ENCODE data around the gene KRTAP10-7.
"Not testable (repeated sequence)": the region's sequence is repeated elsewhere in the genome, so short reads cannot be mapped to it uniquely, and the experiment has no call there.

Gene KRTAP10-7

DNA sequence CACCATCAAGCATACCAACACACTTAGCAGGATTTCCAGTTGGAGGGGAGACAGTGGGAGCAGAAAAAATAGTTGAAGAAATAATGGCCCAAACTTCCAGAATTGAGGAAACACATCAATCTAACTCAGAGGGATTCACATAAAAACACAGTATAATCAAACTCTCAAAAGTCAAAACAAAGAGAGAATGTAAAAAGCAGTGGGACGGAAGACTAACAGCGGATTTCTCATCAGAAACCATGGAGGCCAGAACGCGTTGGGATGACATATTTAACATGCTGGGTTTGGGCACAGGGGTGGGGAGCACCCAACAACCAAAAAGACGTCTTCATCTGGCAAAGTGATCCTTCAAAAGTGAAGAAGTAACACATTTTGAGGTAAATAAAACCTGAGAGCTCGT, 19.5 kb downstream of the KRTAP10-7 start:
- in situ Hi-C loops (cut with HindIII; ENCODE audit: low pct_ligation_motif_present, low pct_unique_long_range_greater_than_20kb, low sequenced_read_pairs) = no loop called here
- DNase-seq = no peak

DNA sequence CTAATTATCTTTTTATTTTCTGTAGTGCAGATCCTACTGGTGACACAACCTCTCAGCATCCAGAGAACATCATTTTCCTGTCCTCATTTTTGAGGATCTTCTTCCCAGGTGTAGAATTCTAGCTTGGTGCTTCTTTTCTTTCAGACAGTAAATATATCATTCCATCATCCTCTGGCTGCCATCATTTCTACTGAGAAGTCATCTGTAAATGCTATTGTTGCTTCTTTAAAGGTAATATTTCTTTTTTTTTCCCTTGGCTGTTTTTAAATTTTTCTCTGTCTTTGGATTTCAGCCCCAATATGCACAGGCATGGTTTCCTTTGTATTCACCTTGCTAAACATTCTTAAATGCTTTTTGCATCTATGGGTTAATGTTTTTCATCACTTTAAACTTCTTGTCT, 23.2 kb downstream of the KRTAP10-7 start:
- DNase-seq = no peak
- in situ Hi-C loops (cut with HindIII; ENCODE audit: low pct_ligation_motif_present, low pct_unique_long_range_greater_than_20kb, low sequenced_read_pairs) = no loop called here

DNA sequence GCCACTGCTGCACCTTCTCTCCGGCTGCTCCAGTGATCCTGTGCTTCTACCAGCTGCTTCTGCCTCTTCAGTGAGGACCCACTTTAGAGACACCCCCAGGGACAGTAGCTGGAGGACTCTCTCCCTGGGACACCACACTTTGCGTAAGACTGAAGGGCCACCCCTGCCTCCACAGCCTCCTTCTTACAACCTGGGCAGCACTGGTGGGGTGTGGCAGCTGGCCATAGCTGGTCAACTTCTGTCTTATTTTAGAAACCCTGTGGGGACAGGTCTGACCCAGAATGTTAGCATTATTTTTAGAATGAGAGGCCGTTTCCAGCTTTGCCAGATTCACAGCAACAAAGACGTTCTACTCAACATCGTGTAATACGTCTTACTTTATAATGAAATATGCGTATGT, 25.4 kb downstream of the KRTAP10-7 start:
- in situ Hi-C loops (cut with HindIII; ENCODE audit: low pct_ligation_motif_present, low pct_unique_long_range_greater_than_20kb, low sequenced_read_pairs) = no loop called here
- DNase-seq = no peak

DNA sequence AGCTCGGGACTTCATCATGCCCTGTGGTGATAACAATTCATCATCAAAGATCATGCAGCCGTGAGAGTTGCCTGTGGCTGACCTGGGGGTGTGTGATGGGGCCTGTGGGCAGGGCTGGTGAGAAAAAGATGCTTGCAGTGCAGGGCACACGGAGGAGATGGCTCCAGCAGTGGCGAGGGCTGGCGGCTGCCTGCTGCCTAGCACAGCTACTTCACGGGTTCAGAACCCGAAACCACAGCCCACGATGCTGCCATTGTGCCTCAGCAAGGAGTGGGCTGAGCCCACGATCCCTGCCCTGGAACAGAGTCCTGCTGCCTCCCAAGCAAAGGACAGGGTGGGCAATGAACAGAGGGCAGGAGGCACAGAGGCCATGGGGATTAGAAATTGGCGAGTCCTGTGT, 25.9 kb downstream of the KRTAP10-7 start:
- in situ Hi-C loops (cut with HindIII; ENCODE audit: low pct_ligation_motif_present, low pct_unique_long_range_greater_than_20kb, low sequenced_read_pairs) = no loop called here

DNA sequence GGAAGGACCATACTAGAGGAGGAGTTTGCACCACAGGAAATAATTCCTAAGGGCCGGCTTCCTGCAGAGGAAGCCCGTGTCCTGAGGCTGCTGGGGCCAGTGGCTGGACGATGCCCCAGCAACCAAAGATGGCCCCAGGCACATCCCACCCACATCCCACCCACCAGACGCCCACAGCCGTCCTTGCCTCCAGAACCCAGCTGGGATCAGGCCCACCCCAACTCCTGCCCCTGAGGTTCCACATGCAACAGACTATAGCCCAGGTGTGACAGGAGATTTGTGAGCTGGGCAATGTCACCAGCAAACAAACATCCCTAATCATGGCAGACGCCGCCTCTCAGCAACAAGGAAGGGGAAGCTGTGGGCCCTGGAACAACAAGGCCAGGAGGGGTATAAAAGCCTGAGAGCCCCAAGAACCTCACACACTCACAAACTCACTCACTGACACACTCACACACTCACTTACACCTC, 26.3 kb downstream of the KRTAP10-7 start, which contains the start of gene KRTAP10-9:
Gene KRTAP10-9 (plus strand): TSS at position 421 of the 471 bp plus-strand sequence. CDS start 79 bp downstream, outside the sequence.
- no peak for DNase-seq
- in situ Hi-C loops (cut with HindIII; ENCODE audit: low pct_ligation_motif_present, low pct_unique_long_range_greater_than_20kb, low sequenced_read_pairs) = no loop called here

More for the DNA sequence above, 25.9 kb downstream of the KRTAP10-7 start:
- no peak for DNase-seq

DNA sequence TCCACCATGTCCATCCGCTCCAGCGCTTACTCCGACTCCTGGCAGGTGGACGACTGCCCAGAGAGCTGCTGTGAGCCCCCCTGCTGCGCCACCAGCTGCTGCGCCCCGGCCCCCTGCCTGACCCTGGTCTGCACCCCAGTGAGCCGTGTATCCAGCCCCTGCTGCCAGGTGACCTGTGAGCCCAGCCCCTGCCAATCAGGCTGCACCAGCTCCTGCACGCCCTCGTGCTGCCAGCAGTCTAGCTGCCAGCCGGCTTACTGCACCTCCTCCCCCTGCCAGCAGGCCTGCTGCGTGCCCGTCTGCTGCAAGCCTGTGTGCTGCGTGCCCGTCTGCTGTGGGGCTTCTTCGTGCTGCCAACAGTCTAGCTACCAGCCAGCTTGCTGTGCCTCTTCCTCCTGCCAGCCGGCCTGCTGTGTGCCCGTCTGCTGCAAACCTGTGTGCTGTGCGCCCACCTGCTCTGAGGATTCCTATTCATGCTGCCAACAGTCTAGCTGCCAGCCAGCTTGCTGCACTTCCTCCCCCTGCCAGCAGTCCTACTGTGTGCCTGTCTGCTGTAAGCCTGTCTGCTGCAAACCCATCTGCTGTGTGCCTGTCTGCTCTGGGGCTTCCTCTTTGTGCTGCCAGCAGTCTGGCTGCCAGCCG, 26.9 kb downstream of the KRTAP10-7 start:
- in situ Hi-C loops (cut with HindIII; ENCODE audit: low pct_ligation_motif_present, low pct_unique_long_range_greater_than_20kb, low sequenced_read_pairs); DNase-seq: not testable (repeated sequence)

DNA sequence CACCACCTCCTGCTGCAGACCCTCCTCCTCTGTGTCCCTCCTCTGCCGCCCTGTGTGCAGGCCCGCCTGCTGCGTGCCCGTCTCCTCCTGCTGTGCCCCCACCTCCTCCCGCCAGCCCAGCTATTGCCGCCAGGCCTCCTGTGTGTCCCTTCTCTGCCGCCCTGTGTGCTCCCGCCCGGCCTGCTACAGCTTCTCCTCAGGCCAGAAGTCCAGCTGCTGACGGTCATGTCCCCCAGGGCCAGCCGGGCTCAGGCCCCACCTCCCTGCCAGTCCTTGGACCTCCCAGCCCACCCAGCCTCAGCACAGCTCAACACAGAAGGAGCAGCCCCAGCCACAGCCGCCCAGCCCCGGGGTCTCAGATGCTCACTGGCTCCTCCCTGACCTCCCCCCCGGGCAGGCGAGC, 27.4 kb downstream of the KRTAP10-7 start:
- in situ Hi-C loops (cut with HindIII; ENCODE audit: low pct_ligation_motif_present, low pct_unique_long_range_greater_than_20kb, low sequenced_read_pairs); DNase-seq: not testable (repeated sequence)

DNA sequence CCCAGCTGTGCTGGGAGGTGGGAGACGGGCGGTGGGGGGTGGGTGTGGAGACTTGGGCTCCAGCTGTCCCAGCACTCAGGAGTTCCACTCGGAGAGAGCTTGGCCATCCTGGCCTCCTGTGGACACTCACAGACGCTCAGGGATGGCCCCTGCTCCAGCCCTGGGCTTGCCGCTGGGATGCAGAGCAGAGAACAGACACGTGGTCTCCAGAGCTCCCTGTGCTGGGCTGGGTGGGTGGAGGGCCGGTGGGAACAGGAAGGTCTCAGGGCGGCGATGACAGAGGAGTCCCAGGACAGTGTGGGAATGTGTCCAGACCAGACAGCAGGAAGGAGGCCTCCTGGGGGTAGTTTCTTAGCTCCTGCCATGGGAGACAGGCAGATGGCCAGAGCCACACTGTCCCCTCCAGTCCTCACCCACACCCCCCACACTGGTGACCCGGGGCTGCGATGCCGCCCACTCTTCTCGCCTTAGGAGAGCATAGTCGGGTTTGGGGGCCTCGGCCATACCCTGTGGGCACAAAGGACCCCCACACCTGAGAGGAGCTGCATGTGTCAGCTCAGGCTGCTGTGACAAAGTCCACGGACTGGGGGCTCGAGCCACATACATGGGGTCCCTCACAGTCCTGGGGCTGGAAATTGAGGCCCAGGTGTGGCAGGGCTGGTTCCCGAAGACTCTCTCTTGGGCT, 28.5 kb downstream of the KRTAP10-7 start:
- no peak for DNase-seq
- in situ Hi-C loops (cut with HindIII; ENCODE audit: low pct_ligation_motif_present, low pct_unique_long_range_greater_than_20kb, low sequenced_read_pairs) = no loop called here

DNA sequence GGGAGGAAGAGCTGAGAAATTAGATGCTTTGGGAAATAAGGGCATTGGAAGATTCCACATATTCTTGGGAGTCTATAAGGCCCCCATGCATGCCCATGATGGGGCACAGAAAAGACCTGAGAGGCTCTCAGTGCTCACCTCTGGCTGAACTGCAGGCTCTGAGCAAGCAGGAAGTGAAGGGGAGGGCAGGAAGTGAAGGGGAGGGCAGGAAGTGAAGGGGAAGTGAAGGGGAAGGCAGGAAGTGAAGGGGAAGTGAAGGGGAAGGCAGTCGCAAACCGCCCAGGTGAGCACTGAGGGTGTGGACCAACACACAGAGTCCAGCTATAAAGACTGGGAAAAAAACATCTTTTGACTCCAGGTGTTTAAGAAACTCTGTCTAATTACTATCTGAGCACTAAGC, 30.0 kb downstream of the KRTAP10-7 start:
- DNase-seq = no peak
- in situ Hi-C loops (cut with HindIII; ENCODE audit: low pct_ligation_motif_present, low pct_unique_long_range_greater_than_20kb, low sequenced_read_pairs) = no loop called here

DNA sequence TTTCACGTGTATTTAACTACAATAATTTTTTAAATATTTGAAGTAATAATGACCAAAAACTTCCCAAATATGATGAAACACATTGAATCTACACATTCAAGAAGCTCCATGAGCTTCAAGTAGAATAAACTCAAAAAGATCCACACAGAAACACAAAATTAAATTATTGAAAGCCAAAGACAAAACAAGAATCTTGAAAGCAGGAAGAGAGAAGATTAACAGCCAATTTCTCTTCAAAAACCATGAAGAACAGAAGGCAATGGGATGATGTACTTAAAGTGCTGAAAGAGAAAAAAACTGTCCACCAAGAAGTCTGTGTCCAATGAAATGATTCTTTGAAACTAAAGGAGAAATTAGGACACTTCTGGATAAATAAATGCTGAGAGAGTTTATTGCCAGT, 31.7 kb downstream of the KRTAP10-7 start:
- in situ Hi-C loops (cut with HindIII; ENCODE audit: low pct_ligation_motif_present, low pct_unique_long_range_greater_than_20kb, low sequenced_read_pairs) = no loop called here
- no peak for DNase-seq

DNA sequence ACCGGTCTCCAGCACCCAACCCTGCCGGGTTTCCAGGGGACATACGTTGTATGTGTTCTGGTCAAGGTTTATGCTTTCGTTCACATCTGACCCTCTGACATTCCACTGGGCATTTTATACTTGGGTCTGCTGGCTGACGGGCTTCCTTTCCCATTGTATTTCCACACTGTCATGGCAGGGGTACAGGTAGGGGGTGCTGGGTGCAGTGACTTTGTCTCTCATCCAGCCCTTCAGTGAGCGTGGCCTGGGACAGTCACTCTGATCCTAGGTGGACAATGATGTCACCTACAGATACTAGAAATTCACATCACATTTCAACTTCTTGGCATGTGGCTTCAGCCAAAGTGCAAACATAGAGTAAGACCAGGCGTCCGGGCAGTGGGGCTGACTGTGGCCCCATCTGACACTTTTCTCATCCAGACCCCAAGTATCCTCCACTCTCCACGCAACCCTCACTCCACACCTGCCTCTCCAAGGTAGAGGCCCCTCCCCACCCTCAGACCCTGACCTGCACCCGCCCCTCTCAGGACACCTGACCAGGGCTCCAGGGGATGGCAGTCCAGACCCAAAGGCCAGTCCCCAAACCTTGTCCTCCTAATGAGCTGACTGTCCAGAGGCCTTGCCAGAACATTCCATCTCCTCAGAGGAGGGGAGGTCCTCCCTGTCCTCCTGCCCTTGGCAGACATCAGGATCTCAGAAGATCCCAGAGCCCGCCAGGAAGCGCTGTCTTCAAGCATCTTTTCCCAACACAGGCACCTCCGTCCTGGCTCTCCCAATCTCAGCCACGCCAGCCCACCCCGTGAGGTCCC, 36.0 kb downstream of the KRTAP10-7 start:
- no peak for DNase-seq
- in situ Hi-C loops (cut with HindIII; ENCODE audit: low pct_ligation_motif_present, low pct_unique_long_range_greater_than_20kb, low sequenced_read_pairs) = no loop called here

DNA sequence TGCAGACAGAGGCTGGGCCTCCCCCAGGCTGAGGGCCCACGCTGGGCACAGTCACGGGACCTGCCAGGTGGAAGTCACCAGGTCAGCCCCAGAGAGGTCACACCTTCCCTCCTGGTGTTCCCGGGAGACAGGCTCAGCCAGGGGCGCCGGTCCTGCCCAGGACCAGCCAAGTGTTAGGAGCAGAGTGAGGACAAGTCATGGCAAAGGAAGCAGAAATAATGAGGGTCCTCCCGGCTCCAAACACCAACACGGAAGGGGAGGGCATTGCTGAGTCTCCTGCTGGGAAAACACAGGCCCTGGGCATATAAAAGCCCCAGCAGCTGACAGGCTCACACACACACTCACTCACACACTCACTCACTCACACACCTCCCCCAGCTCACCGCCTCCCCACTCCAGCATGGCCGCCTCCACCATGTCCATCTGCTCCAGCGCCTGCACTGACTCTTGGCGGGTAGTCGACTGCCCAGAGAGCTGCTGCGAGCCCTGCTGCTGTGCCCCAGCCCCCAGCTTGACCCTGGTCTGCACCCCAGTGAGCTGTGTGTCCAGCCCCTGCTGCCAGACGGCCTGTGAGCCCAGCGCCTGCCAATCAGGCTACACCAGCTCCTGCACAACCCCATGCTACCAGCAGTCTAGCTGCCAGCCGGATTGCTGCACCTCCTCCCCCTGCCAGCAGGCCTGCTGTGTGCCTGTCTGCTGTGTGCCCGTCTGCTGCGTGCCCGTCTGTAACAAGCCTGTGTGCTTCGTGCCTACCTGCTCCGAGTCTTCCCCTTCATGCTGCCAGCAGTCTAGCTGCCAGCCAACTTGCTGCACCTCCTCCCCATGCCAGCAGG, 36.8 kb downstream of the KRTAP10-7 start, which contains the start of gene KRTAP10-10:
Gene KRTAP10-10 (plus strand): TSS at position 339 of the 833 bp plus-strand sequence. CDS start 62 bp downstream, at position 401.
- in situ Hi-C loops (cut with HindIII; ENCODE audit: low pct_ligation_motif_present, low pct_unique_long_range_greater_than_20kb, low sequenced_read_pairs) = no loop called here
- DNase-seq = no peak

DNA sequence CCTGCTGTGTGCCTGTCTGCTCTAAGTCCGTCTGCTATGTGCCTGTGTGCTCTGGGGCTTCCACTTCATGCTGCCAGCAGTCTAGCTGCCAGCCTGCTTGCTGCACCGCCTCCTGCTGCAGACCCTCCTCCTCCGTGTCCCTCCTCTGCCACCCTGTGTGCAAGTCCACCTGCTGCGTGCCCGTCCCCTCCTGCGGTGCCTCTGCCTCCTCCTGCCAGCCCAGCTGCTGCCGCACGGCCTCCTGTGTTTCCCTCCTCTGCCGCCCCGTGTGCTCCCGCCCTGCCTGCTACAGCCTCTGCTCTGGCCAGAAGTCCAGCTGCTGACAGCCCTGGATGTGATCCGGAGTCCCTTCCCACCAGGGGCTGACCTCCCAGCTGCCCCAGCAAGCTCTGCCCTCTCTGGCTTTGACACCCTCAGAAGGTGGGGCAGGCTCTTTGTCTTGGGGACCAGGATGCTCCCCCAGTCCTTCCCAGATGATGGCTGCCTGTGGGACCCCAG, 37.5 kb downstream of the KRTAP10-7 start:
- in situ Hi-C loops (cut with HindIII; ENCODE audit: low pct_ligation_motif_present, low pct_unique_long_range_greater_than_20kb, low sequenced_read_pairs); DNase-seq: not testable (repeated sequence)

DNA sequence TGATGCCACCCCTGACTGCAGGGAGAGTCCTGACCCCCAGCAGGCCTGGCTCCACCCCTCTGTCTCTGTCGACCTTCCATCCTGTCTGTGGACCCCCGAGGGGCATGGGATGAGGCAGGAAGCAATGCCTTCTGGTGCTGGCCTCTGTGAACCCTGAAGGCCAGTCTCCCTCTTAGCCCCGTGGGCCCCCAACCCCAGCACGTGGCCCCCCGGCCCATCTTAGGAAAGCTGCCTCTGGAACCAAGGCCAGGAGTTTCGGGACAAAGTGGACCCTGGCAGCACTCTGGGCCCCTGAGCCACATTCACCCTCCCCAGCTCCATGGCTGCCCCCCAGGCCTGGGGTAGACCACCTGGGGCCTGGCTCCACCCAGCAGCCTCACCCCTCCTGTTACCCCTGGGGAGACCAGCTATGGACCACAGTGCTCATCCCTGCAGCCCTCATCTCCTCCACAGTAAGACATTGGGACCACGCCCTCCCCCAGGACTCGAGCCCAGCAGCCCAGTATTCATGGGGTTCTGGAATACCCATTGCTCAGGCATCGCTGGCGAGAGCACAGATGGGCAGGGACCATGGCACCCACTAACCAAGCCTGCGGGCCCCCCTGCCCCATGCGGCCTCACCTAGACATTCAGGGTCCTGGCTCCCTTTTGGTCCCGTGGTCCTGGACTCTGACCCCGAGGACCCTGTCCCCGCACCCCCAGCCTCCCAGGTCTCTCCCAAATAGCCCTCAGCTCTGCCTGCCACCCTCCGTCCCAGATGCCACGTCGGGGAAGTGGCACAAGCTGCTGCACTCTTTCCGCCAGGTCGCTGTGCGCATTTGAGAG, 38.3 kb downstream of the KRTAP10-7 start:
- in situ Hi-C loops (cut with HindIII; ENCODE audit: low pct_ligation_motif_present, low pct_unique_long_range_greater_than_20kb, low sequenced_read_pairs); DNase-seq: not testable (repeated sequence)

DNA sequence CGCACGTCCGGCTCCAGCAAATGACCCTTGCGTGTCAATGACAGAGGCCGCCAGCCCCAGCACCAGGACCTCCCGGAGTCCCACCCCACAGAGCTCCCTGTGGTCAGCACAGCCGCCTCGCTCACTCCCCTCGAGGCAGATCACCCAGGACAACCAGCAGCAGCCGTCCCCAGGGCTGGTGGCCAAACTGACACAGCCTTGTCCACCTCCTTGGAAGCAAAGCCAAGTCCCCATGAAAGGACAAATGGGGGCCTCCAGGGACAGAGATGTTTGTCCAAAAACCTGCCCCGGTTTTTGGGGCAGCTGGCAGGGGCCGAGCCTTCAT, 38.9 kb downstream of the KRTAP10-7 start:
- no peak for DNase-seq
- in situ Hi-C loops (cut with HindIII; ENCODE audit: low pct_ligation_motif_present, low pct_unique_long_range_greater_than_20kb, low sequenced_read_pairs) = no loop called here

DNA sequence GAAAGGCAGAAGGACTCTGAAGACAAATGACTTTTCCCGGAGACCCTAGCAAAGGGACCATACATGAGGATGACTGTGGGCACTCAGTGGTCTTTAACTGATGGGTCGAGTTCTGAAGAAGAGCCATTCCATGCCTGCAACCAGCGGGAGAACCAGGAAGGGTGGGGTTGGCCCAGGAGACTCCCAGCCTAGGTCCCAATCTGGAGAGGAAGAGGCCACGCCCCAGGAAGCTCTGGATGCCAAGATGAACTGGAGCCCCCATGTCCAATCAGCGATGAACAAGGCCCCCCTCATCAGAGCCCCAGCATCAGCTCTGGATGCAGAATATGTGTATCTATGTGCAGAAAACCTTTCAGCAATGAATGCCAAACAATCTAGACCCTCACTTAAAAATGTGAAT, 40.4 kb downstream of the KRTAP10-7 start:
- DNase-seq = no peak
- in situ Hi-C loops (cut with HindIII; ENCODE audit: low pct_ligation_motif_present, low pct_unique_long_range_greater_than_20kb, low sequenced_read_pairs) = no loop called here

DNA sequence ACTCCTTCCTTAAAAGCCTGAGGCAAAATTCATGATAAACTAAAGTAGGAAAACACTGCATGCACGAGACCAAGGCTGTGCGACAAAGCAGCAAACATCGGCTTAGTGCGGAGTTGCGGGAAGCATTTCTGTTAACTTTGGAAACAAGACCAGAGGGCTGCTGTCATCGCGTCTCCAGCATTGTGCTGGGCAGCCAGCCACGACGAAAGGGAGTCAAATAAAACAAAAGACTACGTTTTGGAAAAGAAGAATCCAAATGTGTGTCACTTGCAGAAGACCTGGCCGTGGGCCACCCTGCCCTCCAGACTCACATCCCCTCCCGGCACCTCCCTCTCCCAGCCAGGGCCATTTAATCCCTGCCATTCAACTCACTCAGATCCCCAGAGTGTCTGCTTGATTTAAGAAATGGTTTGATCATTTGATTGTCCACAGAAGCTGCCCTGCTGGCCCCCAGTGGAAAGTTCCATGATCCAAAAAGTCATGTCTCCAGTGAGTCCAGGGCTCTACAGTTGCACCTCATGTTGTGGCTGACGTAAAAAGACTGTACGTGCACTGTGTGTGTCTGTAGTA, 43.4 kb downstream of the KRTAP10-7 start:
- DNase-seq = no peak
- in situ Hi-C loops (cut with HindIII; ENCODE audit: low pct_ligation_motif_present, low pct_unique_long_range_greater_than_20kb, low sequenced_read_pairs) = no loop called here

Measured in ACHN (cell line).